ENCODE results near the gene ILK.
A peak's percentile ranks its signal among the peaks of the same experiment; 100 is the strongest.

The ILK gene

GRCh38 chr11:6612213-6613041 lies 8.9 kb downstream of the ILK start, which contains the start of gene TAF10:
Gene TAF10 (minus strand): TSS chr11:6612216. CDS start chr11:6612189, 27 bp downstream.
- peak; percentile 36 for TF ChIP-seq CTCF (IDR thresholded peaks at IDR 0.05; ENCODE audit: low read depth, low read length)
- peak; percentile 93 for DNase-seq
- Histone ChIP-seq H3K4me3 (ENCODE audit: low read depth, low read length) (peak within 1 kb of the TSS; percentile 72), H3K9me3 (no peaks in the 10 kb centered on the region), H3K4me1 (peaks cover 1% of the 10 kb centered on the region; the same call in 1 of the 2 replicates), H3K27me3 (no peaks in the 10 kb centered on the region), H3K36me3 (peaks cover 9% of the 10 kb centered on the region)

- Histone ChIP-seq H3K36me3 (peaks cover 9% of the 10 kb centered on the region), H3K4me1 (no peaks in the 10 kb centered on the region), H3K4me3 (ENCODE audit: low read depth, low read length) (no peak overlapping the region), H3K27me3 (no peaks in the 10 kb centered on the region), H3K9me3 (no peaks in the 10 kb centered on the region)
- TF ChIP-seq CTCF (IDR thresholded peaks at IDR 0.05; ENCODE audit: low read depth, low read length) = no peak
- no peak for DNase-seq
Observed at GRCh38 chr11:6613496-6613895, 9.9 kb downstream of the ILK start.

- peaks cover 9% of the 10 kb centered on the region for H3K36me3 ChIP-seq
- H3K4me1 ChIP-seq = no peaks in the 10 kb centered on the region
- H3K4me3 ChIP-seq (ENCODE audit: low read depth, low read length) = no peak overlapping the region
- no peak for TF ChIP-seq CTCF (IDR thresholded peaks at IDR 0.05; ENCODE audit: low read depth, low read length)
- no peak for DNase-seq
- H3K27me3 ChIP-seq = no peaks in the 10 kb centered on the region
- H3K9me3 ChIP-seq = no peaks in the 10 kb centered on the region
Observed at GRCh38 chr11:6614446-6614845, 10.9 kb downstream of the ILK start.

GRCh38 chr11:6615046-6615445 lies 11.5 kb downstream of the ILK start:
- no peak for TF ChIP-seq CTCF (IDR thresholded peaks at IDR 0.05; ENCODE audit: low read depth, low read length)
- DNase-seq = no peak
- Histone ChIP-seq H3K4me3 (ENCODE audit: low read depth, low read length) (no peak overlapping the region), H3K9me3 (no peaks in the 10 kb centered on the region), H3K36me3 (peaks cover 6% of the 10 kb centered on the region), H3K27me3 (no peaks in the 10 kb centered on the region), H3K4me1 (no peaks in the 10 kb centered on the region)

- H3K4me1 ChIP-seq = no peaks in the 10 kb centered on the region
- no peaks in the 10 kb centered on the region for H3K27me3 ChIP-seq
- no peak overlapping the region for H3K4me3 ChIP-seq (ENCODE audit: low read depth, low read length)
- no peak for DNase-seq
- no peaks in the 10 kb centered on the region for H3K36me3 ChIP-seq
- no peak for TF ChIP-seq CTCF (IDR thresholded peaks at IDR 0.05; ENCODE audit: low read depth, low read length)
- H3K9me3 ChIP-seq = no peaks in the 10 kb centered on the region
Observed at GRCh38 chr11:6615882-6616585, 12.5 kb downstream of the ILK start.
